Activated CD8-positive, alpha-beta memory T cell treated with anti-CD3 and anti-CD28 coated beads, Interleukin-2, amount 50 U/mL, for 4 hours (primary cell): Measurements from ENCODE around the gene DOCK1.

Experiments
- DNase-seq: peaks from one replicate; pipeline ENCODE4 v3.0.0-alpha.2; 2020

Gene DOCK1

DNA sequence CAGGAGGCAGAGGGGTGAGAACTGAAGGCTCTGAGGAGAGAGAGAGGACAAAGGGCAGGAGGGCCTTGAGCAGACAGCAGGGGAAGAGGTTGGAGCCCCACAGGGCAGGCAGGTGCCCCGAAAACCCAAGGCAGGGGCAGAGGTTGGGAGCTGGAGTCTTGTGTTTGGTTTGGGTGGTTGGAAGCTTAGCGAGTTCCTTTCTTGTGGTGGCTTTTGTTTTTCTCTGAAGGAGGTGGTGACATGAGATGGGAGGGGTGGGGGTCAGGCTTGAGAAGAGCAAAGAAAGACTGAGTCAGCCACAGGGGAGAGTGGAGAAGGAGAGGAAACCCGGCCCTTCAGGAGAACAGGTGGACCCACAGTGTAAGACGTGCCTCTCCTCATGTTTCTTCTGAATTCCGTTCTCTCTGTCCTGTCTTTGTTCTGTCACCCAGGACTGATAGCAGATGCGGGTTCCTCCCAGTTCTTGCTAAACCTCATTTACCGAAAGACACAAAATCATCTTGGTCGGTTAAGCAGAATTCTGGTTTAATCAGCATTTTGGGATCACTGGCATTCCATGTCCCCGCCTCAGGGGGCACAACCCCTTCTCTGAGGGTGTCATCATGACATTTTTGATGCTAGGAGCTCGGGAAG is 195.9 kb downstream of the DOCK1 start:
- no peak for DNase-seq

DNA sequence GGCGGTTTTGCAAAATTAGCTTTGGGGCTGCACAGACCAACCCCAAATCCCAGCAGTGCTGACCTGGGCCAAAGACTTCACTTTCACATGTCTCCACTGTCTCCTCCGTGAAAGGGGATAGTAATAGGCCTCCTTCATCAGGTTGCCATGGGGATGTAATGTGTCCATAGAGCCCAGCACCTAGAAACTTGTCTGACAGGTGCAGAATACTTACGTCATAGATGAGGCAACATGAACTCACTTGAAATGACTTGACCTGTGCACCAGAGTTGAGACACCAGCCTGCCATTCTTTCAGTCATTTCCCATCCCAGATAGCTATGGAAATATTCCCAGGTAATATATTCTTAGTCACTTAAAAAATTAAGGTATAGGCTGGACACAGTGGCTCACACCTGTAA is 196.9 kb downstream of the DOCK1 start:
- DNase-seq, result no peak

DNA sequence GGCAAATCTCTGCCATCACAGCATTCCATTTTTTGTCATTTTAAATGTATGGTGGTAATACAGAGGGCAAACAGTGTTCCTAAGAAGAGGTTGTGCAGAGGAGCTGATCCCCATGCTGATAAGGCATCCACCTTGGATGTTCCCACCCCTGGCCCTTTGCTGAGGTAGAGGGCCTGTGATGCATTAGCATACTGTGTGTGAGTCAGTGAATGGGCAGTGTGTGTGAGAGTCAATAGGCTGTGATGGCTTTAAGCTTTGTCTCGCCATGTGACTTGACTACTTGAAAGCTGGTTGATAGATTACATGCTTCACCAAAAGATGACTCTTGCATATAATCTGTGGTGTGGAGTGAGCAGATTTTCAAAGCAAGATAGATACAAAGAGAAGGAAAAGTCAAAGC is 209.9 kb downstream of the DOCK1 start:
- no peak for DNase-seq

DNA sequence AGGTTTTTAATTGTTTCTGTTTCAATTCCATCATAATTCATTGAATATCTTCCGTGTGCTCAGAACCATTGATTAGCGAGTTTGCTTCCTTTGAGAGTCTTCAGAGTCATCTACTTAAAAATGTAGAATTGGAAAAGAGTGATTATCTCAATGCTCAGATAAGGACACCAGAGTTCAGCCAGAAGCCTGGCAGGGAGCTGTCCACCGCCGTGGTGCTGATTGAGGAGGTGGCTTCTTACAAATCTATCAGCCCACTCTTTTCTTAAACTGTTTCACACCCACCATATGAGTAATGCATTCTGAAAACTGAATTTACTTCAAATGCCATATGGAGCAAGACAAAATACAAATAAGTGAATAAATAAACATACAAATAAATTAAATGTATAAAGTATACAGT is 211.9 kb downstream of the DOCK1 start:
- DNase-seq, result no peak

DNA sequence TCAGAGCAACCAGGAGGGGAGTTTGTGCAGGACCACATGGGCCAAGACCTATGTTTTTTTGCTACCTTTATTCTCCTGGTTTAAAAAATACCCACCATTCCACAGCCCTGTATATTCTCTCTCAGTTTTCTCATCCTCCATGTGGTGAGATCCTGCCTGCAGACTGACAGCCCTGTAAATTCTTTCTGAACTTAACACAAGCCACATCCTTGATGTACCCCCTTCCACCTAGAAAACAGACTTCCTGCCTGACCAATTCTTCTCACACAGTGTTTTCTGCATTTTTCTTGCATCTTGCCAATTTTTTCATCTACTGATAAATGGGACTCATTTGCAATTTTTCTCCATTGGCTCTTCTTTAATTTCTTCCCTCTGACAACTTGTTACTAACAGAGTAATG is 212.8 kb downstream of the DOCK1 start:
- DNase-seq, result no peak

DNA sequence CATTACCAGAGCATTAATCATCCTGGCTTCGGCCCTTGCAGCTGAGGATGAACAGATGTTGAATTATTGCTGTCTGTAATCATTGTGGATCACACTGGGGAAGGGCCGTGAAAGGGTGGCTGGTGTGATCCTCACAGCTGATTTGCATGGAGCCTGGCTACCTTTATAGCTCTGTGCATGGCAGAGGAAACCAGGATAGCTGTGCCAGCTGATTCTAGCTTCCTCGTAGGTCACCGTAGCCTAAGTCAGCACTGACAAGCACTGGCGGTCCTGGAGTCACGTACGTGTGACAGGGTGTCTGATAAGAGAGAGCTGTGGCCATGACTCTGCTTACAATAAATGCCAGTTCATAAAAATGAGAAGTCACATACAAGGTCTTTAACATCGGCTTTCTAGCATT is 214.7 kb downstream of the DOCK1 start:
- DNase-seq, result no peak

DNA sequence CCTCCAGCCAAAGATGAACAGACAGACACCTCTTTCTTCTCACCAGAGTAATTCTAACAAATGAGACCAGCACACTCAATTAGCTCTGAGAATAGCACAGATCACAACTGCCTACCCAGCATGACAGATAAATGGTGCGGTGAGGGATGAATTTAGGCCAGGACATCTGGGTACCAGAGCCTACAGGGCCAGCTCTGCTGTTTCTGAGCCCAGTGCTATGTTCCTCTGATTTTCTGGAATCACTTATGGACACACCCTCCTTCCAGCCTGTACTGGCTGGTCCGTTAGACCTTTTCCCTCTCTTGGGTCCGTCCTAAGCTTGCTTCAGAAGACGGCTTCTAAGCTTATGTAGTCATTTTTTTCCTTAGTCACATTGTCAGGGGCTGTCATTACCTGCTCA is 217.6 kb downstream of the DOCK1 start:
- no peak for DNase-seq

DNA sequence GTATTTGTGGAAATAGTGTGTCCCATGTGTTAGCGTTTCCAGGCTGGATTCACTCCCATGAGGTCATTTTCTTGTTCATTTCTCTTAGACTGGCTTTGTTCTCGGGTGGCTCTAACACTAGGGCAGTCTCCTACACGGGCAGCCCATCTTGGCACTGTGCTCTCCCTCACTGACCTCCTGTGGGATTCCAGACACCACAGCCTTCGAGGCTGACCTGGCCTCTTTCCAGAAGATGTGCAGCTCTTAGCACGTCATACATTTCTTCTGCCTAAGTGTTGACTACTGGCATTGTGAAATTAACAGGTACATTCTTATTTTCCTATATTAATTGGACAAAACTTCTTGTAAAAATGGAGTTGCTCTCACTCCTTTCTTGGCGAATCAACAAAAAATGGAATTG is 218.4 kb downstream of the DOCK1 start:
- DNase-seq, result no peak

DNA sequence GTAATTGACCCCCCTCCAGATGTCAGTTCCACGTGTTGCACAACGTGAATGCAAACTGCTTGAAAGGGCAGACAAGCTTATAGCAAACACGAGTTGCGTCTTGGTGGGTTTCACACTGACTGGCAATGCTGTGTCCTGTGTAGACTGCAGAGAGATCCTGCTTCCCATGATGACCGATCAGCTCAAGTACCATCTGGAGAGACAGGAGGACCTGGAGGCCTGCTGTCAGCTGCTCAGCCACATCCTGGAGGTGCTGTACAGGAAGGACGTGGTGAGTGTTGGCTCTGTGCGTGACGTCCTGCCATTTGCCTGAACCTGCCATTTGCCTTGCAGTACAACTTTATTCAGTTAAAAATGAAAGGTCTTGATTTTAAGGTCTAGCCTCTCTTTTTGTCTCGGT is 220.1 kb downstream of the DOCK1 start:
- no peak for DNase-seq

DNA sequence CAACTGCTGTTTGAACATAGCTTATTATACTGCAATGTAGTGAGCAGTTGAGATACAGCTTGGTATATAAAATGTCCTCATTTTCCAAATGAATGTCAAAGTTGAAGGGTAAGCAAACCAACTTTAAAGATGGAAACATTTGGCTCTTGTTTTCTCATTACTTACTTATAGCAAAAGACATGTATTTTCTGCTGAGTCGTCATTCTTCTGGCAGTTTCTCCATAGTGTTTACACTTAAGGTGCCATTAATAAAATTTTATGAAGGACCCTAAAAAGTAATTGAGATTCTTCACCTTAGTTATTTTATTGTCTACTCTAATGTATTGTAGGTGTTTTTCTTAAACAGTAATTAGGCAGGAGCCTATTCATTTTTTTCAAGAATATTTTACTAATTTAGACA is 222.6 kb downstream of the DOCK1 start:
- no peak for DNase-seq

DNA sequence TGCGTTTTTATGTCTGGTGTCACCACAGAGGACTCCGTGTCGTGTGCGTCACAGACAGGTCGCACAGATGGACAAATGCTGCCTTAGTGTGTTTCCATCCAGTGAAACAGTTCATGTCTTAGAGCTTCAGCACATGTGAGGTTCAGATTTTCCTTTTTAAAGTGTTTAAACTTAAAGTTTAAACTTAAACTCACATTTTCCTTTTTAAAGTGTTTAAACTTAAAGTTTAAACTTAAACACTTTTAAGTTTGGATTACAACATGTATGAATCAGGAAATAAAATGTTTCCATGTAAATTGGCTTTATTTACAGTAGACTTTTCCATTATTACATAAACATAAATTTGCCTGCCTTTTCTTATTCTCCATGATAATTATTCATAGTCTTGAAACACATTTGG is 223.9 kb downstream of the DOCK1 start:
- no peak for DNase-seq

DNA sequence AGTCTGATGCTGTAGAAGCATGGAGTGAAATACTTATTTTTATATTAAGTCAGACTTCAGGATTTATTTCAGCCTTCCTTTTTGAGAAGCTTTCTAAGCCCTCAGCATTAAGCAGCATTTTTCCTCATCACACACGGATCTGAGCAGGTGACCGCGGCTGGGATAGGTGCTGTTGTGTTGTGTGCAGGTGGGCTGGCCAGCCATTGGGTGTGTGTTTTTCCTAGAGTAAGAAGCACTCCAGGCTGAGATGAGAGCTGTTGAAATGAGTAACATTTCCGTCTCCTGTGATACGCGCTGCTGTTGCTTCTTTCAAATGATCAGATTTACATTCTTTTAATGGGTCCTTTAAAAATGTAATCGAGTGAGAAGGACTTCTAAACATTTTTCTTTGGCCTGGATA is 227.2 kb downstream of the DOCK1 start:
- DNase-seq, result no peak

DNA sequence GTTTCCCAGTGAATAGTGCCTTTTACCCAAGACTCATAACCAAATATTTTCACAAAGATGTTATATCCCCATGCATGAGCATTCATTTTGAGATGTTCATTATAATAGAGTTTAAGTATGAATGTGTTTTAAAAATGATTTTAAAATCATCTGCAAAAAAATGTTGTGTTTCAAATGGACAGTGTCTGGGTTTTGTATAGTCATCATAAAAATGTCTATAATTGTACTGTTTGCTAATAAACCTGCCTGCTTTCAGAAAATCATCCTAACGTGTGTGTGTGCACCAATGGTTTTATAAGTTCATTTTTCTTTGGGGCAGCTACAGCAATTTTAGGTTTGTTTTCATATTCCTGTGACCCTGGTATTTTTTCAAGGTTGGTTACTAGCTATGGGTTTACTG is 228.0 kb downstream of the DOCK1 start:
- no peak for DNase-seq

DNA sequence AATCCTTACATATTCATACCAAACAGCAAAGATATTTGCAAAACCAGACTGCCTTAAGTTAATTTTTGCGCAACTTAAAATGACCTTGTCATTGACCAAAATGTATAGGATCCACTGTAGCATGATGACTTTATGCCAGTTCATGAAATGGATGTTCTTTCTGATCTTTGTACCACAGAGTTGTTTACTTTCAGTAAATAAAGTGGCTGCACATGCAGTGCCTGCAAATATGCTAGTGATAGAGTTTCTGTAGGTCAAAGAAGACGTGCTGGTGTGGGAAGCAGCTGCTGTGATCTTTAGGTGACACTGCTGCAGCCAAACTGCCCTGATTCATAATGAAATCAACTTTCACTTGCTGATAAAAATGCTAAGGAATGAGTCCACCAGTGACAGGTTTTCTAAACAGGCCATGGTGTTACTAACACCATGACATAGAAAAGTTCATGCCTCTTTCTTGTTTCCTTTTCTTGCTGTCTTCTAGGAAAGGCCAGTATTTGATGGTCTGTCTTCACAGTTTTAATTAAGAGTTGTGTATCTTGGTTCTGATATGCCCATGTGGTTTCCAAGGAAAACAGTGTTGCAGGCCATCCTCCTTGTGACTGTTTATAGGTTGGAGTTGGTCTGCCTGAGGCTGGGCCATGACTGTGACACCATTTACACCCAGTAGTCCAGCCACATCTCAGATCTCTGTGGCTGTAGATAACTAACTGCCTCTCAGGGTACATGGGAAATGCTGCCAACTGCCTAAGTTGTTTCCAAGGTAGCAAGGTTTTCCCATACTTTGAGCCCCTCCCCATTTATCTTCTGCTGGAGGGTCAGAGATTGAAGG is 228.7 kb downstream of the DOCK1 start:
- no peak for DNase-seq

DNA sequence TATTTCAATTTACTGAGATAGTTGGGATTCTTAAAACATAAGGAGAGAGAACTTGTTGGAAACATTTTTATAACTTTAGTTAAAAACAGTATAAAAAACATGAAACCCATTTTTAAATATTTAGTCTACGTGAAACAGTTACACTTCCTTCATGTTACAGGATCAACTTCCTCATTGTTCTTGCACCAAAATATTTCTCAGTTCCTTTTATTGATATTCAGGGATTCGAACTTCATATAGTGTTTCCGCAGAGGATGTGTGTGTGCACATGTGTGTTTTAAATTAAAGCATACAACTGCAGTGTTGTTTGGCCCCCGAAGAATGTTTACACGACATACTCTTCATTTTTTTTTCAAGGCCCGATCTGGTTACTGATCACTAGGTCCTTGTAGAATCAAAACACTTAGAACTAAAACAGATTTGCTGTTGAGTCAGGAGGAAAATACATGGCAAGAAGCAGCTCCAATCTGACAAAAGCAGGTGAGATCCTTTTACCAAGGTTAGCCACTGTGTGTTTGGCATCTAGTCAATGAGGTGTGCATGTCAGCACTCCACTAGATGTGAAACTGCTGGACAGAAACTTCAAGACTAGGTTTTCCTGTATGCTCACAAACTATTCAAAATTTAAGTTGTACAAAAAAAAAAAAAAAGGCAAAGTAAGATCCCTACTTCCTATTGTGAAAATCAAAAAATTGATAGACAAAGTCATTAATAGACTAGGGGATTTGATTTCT is 230.8 kb downstream of the DOCK1 start:
- DNase-seq, result no peak

DNA sequence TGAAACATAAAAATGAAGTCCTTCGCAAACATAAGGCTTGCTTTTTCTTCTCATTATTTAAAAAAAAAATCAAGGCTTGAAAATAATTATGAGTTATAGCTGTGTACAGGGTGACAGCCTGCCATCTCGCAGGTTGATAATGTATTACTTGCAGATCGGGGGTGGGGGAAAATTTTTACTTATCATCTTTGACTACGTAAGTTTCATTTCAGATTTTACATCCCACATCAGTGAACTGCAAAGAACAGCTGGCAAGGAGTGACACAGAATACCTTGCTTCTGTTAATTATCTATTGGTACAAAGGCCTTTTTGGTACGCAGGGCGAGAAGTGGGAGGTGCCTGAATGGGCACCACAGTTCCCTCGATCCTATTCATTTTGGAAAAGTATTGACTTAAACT is 232.2 kb downstream of the DOCK1 start:
- no peak for DNase-seq

DNA sequence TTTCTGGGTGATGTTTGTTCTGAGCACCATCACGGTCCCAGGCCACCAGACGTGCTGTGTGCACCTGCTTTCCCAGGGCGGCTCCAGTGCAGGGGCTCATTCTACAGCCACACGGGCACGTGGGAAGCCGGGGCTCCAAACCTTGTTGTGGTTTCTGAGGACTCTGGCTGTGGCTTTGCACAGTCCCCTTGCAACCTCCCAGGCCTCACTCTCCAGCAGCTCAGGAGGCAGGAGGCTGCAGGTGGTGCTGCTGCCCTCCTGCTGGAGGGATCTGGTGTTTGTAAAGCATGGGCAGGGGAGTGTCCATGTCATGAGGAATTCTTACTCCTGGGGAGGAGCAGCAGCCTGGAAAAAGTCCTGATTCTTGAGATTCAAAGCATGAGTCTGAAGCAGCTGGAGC is 236.9 kb downstream of the DOCK1 start:
- no peak for DNase-seq

DNA sequence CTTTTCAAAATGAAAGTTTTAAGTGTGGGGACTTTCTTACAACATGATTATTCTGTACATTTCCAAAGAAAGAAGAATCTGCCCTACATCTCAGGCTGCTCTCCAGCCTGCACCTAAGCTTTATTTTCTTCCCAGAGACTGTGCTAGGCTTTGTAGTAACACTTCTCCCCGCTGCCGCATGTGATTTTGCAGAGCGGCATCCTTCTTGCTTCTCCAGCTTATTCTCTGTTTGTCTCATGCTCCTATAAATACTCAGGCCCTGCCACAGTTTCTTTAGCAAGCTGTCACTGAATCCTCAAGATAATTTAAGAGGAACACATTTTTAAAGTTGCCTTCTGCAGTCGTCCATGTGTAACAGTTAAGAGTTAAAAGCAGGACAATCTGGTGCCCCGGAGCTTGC is 237.6 kb downstream of the DOCK1 start:
- no peak for DNase-seq

DNA sequence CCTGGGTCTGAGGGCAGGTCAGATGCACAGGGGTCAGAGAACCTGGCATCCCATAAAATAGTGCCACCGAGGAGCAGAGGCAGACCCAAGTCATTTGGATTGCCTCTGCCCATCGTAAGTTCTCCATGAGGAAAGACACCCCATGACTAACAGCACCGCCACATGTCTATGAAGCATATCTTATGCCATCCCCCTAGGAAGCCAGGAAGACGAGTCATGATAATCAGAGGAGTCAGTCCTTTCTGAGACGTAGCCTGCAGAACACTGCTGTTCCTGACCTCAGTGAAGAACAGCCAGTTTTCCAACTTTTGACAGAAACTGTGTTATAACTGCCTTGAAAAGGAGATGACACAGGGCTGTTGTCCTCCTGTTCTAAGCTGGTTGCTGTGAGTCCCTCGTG is 239.9 kb downstream of the DOCK1 start:
- DNase-seq, result no peak

DNA sequence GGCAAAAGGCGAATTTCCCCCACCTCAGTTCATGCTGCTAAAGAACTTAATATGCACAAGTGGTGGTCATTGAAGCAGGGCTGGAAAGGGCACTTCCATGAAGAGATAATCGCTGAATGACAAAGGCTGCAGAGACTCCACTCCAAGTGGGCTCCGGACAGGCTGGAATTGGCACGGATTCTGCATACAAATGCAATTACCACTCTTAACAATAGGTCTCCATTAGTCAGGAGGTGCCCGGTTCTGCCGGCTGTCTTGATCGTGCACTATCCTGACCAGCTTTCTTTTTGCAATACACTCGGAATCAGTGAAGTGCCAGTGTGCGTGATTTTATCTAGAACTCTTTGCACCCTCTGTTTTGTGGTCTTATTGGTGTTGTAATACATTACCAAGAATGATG is 241.4 kb downstream of the DOCK1 start:
- DNase-seq, result no peak

DNA sequence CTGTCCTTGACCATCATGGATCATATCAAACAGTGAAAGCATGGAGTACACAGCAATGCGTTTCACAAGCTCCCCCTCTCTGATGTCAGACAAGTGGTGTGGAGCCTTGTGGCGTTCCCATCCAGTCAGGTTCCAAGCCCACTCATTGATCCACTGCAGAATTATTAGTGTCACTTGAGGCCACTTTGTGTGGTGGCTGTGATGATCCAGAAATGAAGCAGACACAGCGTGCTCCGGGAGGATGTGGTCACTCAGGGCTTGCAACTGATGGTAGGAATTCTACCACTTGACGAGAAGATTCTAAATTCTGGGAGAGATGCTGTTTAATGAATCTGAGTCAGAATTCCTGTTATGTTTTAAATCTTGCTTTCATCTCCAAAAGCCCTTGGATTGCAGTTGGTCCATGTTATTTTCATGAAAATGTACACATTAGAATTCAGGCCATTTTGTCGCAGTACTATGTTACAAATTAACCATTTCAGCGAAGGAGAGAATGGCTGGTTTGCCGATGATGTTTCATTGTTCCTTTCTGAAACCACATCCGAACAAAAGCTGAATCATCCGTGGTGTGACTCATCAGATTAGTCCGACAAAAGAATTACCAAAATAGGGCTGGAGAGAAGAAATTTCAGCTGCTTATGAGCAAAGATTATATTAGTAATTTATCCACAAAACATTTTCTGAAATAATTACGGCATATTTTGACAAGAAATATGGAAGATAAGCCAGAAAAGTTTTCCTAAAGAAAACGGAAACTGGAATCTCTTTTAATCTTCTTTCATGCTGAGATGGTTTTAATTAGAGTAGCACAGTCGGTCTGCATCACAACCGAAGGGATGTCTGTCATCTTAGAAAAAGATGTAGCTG is 243.1 kb downstream of the DOCK1 start:
- no peak for DNase-seq

DNA sequence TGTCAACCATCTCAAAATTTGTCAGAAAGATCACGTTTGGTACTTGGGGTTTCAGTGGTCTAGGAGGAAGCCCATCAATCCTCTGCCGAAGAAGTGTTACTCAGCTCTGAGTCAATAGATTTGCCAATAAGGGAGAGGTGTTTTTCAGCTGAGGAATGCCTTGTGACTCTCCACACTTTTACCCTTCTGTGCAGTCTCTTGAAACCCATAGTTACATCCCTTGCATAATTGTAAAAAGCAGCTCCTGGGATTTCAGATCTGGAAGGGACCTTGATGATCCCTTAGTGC is 243.6 kb downstream of the DOCK1 start:
- DNase-seq, result no peak

DNA sequence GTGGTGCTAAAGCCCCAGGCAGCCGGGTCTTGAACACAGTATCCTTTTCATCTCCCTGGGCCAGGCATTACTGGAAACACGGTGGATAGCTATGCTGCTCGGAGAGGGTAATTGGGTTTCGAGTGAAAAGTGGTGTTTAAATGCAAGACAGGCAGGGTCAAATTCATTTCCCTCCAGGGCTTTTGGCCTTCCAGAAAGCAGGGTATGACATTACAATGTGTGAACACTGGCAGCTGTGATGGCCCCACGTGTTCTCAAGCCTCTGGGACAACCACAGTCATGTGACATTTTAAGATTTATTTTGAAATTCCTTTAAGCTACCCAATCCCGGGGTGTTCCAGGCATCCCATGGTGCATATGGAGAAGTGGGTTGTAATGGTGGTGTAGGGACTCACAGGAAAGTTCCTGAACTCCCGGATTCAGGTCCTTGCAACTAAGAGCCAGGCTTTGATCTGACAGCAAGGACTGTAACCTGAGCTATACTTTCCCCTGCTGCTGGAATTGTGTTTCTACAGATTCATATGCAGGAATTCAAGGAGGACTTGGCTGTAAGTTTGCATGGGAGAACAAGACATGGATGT is 244.4 kb downstream of the DOCK1 start:
- DNase-seq, result no peak
